Neural progenitor cell (in vitro differentiated cells): ENCODE data around the gene INSRR. TPM values are rescaled to one million over a fixed set of nuclear protein-coding genes. Genes with fewer than 3 reads are reported as not detected.

Source experiments
- DNase-seq: peaks from one replicate; pipeline ENCODE4 v3.0.0-alpha.2; 2016; ENCODE audit warnings: low spot score
- H2AFZ ChIP-seq: fragments of 200-600 bp; sonication (generic); replicated peaks from 2 replicates; pipeline ENCODE4 v1.6.1; 2016; ENCODE audit warnings: antibody characterized with exemption
- H3F3A ChIP-seq: fragments of 200-600 bp; sonication (generic); 2 replicates; pipeline ENCODE4 v1.6.1; 2016; ENCODE audit warnings: antibody characterized with exemption, low read depth
- H3K27ac ChIP-seq: fragments of 200-600 bp; sonication (generic); 2 replicates; pipeline ENCODE4 v1.5.1; 2016; ENCODE audit warnings: mild to moderate bottlenecking
- H3K27me3 ChIP-seq: fragments of 200-600 bp; sonication (generic); 2 replicates; pipeline ENCODE4 v1.6.1; 2016; ENCODE audit warnings: mild to moderate bottlenecking, moderate library complexity
- H3K36me3 ChIP-seq: fragments of 200-600 bp; sonication (generic); 2 replicates; pipeline ENCODE4 v1.5.1; 2016
- H3K4me1 ChIP-seq: fragments of 200-600 bp; sonication (generic); 2 replicates; pipeline ENCODE4 v1.6.1; 2016; ENCODE audit warnings: mixed run types
- H3K4me2 ChIP-seq: fragments of 200-600 bp; sonication (generic); 2 replicates; pipeline ENCODE4 v1.6.1; 2016
- H3K4me3 ChIP-seq: fragments of 200-600 bp; sonication (generic); 2 replicates; pipeline ENCODE4 v1.5.1; 2016
- H3K79me2 ChIP-seq: fragments of 200-600 bp; sonication (generic); 2 replicates; pipeline ENCODE4 v1.6.1; 2016; ENCODE audit warnings: low read depth
- H3K9ac ChIP-seq: fragments of 200-600 bp; sonication (generic); 2 replicates; pipeline ENCODE4 v1.6.1; 2016
- H3K9me3 ChIP-seq: fragments of 200-600 bp; sonication (generic); 2 replicates; pipeline ENCODE4 v1.5.1; 2016; ENCODE audit warnings: low read depth
- H4K20me1 ChIP-seq: fragments of 200-600 bp; sonication (generic); 2 replicates; pipeline ENCODE4 v1.6.1; 2016; ENCODE audit warnings: low read depth
- H3K27ac Mint-ChIP-seq: 3 replicates; pipeline ENCODE4 v1.8.0; 2021; ENCODE audit warnings: mixed read lengths
- H3K27me3 Mint-ChIP-seq: 2 replicates; pipeline ENCODE4 v1.8.0; 2022; ENCODE audit warnings: low read depth, mild to moderate bottlenecking, inconsistent platforms, moderate library complexity, mixed read lengths; ENCODE audit not compliant: insufficient read depth
- H3K36me3 Mint-ChIP-seq: 3 replicates; pipeline ENCODE4 v1.8.0; 2021; ENCODE audit warnings: mixed read lengths
- H3K4me1 Mint-ChIP-seq: 3 replicates; pipeline ENCODE4 v1.8.0; 2021; ENCODE audit warnings: mixed read lengths
- H3K4me3 Mint-ChIP-seq: 3 replicates; pipeline ENCODE4 v1.8.0; 2021; ENCODE audit warnings: mild to moderate bottlenecking, moderate library complexity, mixed read lengths
- H3K9me3 Mint-ChIP-seq: 3 replicates; pipeline ENCODE4 v1.8.0; 2020; ENCODE audit warnings: mixed read lengths
- EZH2 ChIP-seq: fragments of 200-600 bp; sonication (generic); IDR thresholded peaks from 2 replicates; pipeline ENCODE4 v1.6.1; 2017; ENCODE audit warnings: antibody characterized with exemption, mild to moderate bottlenecking, moderate library complexity
- EZH2phosphoT487 ChIP-seq: fragments of 200-600 bp; sonication (generic); IDR thresholded peaks from 2 replicates; pipeline ENCODE4 v1.6.1; 2017; ENCODE audit warnings: antibody characterized with exemption
- total RNA-seq: library from RNA; depleted of rRNA; stranded (reverse); fragments of >200 nt; gene quantifications from 2 replicates; pipeline ENCODE4 v1.2.3, GENCODE V29; 2015; ENCODE audit warnings: low replicate concordance
- TF ChIP-seq, protein P1 (sequence below): fragments of 200-600 bp; sonication (generic); IDR thresholded peaks from 2 replicates; pipeline ENCODE4 v1.5.1; 2017; ENCODE audit warnings: antibody characterized with exemption, mild to moderate bottlenecking

Gene INSRR
- total RNA-seq, 1 donor from 2014 or later: not detected

DNA sequence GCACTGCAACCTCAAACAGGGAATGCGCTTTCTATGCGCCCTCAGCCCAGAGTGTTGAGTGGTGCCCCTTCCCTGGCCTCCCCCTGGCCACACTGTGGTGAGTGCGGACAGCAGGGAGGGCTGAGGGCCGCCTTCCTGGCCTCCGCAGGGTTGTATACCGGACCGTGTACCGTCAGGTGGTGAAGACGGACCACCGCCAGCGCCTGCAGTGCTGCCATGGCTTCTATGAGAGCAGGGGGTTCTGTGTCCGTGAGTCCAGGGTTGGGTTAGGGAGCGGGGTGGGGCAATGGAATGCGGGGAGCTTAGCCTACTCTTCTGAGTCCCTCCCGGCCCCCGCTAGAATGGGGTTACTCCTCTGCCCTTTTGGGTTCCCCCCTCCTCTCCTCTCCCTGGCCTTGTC lies 46.3 kb upstream of the INSRR start:
- Mint-ChIP-seq H3K27ac (no peak overlapping the region), H3K4me3 (no peak overlapping the region), H3K9me3 (no peaks in the 10 kb centered on the region), H3K36me3 (no peaks in the 10 kb centered on the region), H3K27me3 (peaks cover 8% of the 10 kb centered on the region), H3K4me1 (peaks cover 9% of the 10 kb centered on the region)
- TF ChIP-seq EZH2 (no peak), EZH2phosphoT487 (no peak)
- TF ChIP-seq, protein P1, sequence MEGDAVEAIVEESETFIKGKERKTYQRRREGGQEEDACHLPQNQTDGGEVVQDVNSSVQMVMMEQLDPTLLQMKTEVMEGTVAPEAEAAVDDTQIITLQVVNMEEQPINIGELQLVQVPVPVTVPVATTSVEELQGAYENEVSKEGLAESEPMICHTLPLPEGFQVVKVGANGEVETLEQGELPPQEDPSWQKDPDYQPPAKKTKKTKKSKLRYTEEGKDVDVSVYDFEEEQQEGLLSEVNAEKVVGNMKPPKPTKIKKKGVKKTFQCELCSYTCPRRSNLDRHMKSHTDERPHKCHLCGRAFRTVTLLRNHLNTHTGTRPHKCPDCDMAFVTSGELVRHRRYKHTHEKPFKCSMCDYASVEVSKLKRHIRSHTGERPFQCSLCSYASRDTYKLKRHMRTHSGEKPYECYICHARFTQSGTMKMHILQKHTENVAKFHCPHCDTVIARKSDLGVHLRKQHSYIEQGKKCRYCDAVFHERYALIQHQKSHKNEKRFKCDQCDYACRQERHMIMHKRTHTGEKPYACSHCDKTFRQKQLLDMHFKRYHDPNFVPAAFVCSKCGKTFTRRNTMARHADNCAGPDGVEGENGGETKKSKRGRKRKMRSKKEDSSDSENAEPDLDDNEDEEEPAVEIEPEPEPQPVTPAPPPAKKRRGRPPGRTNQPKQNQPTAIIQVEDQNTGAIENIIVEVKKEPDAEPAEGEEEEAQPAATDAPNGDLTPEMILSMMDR: no peak
- H3K79me2 ChIP-seq: no peaks in the 10 kb centered on the region
- H3K9me3 ChIP-seq: no peaks in the 10 kb centered on the region
- no peak overlapping the region for H3K4me2 ChIP-seq
- H4K20me1 ChIP-seq: no peaks in the 10 kb centered on the region
- no peaks in the 10 kb centered on the region for H3K4me1 ChIP-seq
- no peak overlapping the region for H2AFZ ChIP-seq
- DNase-seq: no peak
- no peak overlapping the region for H3K9ac ChIP-seq
- no peak overlapping the region for H3K27ac ChIP-seq
- no peak overlapping the region for H3K4me3 ChIP-seq
- H3K27me3 ChIP-seq: no peaks in the 10 kb centered on the region
- no peaks in the 10 kb centered on the region for H3K36me3 ChIP-seq
- no peaks in the 10 kb centered on the region for H3F3A ChIP-seq

DNA sequence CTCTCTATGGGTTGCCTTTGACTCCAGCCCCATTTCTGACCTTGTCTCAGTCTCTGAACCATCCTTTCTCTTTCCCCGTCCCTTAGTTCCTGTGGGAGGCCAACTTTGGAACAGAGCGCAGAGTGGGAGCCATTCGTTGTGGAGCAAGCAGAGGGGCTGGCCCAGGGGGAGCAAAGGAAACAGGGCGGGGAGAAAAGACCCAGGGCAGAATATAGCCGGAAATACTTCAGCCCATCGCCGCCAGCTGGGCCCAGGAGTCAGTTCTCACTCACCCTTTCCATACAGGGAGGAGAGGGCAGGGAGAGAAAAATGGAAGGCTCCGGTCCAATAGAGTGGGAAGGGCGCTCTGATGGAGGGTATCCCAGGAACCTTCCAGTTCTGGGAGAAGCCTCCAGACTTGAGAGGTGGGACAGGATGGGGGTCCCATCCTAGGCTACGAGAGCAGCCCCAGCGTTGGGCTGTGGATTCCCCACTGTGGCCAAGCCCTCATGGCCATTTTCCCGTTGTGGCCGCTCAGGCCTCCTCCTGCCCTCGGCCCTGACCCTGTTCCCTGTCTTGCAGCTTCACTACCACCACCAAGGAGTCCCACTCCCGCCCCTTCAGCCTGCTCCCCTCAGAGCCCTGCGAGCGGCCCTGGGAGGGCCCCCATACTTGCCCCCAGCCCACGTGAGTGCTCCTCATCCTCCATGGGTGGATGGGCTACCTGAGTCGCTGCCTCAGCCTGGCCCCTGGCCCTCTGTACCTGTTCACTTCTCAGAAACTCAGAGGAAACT lies 45.5 kb upstream of the INSRR start:
- Histone ChIP-seq H3F3A (no peaks in the 10 kb centered on the region), H3K27ac (no peak overlapping the region), H3K9ac (no peak overlapping the region), H3K4me2 (no peak overlapping the region), H3K4me1 (no peaks in the 10 kb centered on the region), H3K36me3 (no peaks in the 10 kb centered on the region), H4K20me1 (no peaks in the 10 kb centered on the region), H3K27me3 (no peaks in the 10 kb centered on the region), H3K79me2 (no peaks in the 10 kb centered on the region), H3K9me3 (no peaks in the 10 kb centered on the region), H3K4me3 (no peak overlapping the region), H2AFZ (no peak overlapping the region)
- Mint-ChIP-seq H3K27me3 (peaks cover 8% of the 10 kb centered on the region), H3K9me3 (no peaks in the 10 kb centered on the region), H3K27ac (peak overlapping the region; percentile 42), H3K36me3 (no peaks in the 10 kb centered on the region), H3K4me1 (peaks cover 13% of the 10 kb centered on the region), H3K4me3 (no peak overlapping the region)
- no peak for TF ChIP-seq EZH2phosphoT487
- TF ChIP-seq, protein P1: no peak
- TF ChIP-seq EZH2: no peak
- no peak for DNase-seq

DNA sequence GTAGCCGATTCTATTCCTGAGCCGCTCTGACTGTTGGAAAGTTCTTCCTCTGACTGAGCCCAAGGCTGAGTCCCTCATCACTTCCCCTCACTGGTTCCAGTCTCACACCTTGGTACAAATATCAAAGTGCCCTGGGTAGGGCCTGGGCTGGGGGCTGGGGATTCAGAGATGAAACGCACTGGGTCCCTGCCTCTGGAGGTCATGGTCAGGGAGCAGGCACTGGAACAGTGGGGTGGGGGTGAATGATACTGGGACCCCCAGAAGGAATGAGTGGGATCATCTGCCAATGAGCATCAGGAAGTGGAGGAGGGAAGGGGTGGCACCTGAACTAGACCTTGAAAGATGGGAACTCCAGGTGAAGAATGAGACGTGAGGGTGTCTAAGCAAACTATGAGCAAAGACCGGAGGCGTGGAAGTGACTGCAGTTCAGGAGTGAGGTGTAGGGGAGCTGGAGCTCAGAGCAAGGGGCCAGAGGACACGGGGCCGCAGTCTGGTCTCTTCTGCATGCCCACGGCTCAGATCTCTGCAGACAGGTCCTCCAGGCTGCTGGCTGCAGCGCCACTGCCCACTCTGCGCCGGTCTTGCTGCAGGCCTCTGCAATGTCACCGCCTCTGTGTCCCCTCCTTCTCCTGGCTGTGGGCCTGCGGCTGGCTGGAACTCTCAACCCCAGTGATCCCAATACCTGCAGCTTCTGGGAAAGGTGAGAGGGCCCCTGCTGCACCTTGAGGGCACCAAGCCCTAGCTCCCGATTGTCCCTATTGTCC lies 44.6 kb upstream of the INSRR start:
- no peaks in the 10 kb centered on the region for H3K9me3 Mint-ChIP-seq
- H3K4me1 Mint-ChIP-seq: peaks cover 16% of the 10 kb centered on the region
- H3K4me3 Mint-ChIP-seq: peak overlapping the region; percentile 22
- Histone ChIP-seq H3K9me3 (no peaks in the 10 kb centered on the region), H4K20me1 (no peaks in the 10 kb centered on the region), H3K27ac (no peak overlapping the region), H3K4me3 (no peak overlapping the region), H3K4me1 (no peaks in the 10 kb centered on the region), H3K4me2 (no peak overlapping the region), H2AFZ (no peak overlapping the region), H3K27me3 (peaks cover 7% of the 10 kb centered on the region), H3K36me3 (no peaks in the 10 kb centered on the region), H3K9ac (no peak overlapping the region), H3K79me2 (no peaks in the 10 kb centered on the region), H3F3A (no peaks in the 10 kb centered on the region)
- DNase-seq: no peak
- peaks cover 8% of the 10 kb centered on the region for H3K27me3 Mint-ChIP-seq
- no peaks in the 10 kb centered on the region for H3K36me3 Mint-ChIP-seq
- H3K27ac Mint-ChIP-seq: no peak overlapping the region
- TF ChIP-seq, protein P1: no peak
- TF ChIP-seq EZH2 (no peak), EZH2phosphoT487 (no peak)
